Stimulated activated CD8-positive, alpha-beta memory T cell treated with anti-CD3 and anti-CD28 coated beads, Interleukin-4, amount 100 ng/mL, for 4 hours (primary cell): ENCODE measurements around the gene NADK.

Experiments
- DNase-seq, 2 donors: peaks; one replicate each; pipeline ENCODE4 v3.0.0-alpha.2; 2020; ENCODE audit warnings: low read depth in 2 of 2, low spot score in 1 of 2

Gene NADK

GRCh38 chr1:1786836-1787605, 8.8 kb upstream of the NADK start:
- DNase-seq = no peak

DNA sequence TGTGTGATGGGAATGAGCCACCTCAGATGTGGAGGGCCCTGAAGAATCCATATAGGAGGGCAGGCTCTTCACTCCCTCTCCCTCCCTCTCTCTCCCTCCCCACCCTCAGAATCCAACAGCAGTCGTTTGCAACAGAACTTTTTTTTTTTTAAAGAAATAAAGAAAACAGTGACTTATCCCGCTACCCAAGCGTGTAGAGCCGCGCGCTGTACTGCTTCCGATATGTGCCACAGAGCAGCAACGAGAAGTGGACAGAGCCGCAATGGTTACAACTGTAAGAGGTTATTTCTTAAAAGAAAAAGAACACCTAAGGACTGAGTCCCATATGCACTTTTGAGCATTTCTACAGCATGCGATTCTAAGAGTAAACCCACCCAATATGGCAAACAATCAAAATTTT, 7.4 kb upstream of the NADK start:
- DNase-seq = no peak

DNA sequence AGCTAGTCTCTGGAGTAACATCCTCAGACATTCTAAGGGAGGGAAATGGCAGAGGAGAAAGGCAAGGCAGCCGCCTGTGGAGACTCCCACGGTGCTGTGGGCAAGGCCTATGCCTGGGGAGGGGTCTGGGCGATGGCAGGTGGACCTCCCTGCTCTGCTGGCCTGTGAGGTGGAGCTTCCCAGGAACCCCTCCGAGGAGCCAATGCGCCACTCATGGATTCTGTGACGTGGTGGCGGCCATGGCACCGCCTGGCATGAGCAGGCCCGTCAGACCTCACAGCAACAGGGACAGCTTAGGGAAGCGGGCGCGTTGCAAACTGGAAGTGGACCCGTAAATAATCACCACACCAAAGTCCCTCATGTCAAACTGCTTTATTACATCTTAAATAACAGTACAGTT, 6.7 kb upstream of the NADK start:
- no peak for DNase-seq

DNA sequence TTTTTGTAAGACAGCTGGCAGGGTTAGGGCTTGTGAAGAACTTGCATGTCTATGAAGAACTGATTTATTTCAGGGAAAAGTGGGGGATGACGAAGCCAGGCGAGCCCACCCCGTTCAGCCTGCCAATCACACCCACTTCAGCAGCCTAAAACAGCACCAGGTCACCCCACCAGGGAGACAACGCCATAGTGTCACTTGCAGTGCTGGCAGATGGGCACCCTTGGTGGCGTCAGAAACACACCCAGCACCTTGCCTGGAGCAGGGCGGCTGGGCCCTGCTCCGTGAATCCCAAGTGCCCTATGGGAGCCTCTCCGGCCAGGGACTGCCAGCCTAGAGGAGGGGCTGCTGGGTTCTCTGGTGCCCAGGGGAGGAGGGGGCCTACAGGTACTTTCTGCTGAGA, 5.0 kb upstream of the NADK start:
- DNase-seq = no peak

DNA sequence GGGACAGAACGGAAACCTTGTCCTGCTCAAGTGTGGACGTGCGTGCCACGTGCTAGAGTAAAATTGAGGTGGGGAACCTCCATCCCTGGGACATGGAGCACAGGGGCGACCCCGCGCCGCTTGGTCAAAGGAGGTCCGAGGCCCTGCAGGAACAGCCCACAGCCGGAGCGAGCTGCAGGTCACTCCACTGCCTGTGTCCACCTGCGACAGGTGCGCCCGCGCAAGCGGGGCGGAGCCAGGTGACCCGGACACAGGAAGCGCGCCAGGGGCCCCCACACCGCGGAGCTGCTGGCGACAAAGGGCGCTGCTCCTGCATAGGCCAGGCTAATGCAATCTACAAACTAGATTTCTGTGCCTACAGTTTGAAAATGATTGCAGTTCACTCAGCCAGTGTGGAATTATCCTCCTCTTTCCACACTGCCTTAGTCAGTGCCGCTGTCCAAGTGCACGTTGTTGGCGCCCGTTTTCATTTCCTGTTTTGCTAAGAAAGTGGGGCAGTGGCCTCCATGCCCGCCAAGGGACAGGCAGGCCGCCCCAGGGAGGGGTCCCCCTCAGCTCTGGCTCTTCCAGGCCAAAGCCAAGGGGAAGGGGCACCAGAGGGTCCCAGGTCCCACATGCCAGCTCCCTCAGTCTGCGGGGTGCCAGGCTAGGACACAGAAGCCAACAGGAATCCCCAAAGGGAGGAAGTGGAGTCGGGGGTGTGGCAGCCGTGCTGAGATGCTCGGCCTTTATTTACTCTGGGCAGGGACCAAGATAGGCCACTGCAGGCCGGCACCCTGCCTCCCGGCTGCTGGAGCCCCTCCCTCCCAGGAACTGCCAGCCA, 4.3 kb upstream of the NADK start:
- DNase-seq = no peak

DNA sequence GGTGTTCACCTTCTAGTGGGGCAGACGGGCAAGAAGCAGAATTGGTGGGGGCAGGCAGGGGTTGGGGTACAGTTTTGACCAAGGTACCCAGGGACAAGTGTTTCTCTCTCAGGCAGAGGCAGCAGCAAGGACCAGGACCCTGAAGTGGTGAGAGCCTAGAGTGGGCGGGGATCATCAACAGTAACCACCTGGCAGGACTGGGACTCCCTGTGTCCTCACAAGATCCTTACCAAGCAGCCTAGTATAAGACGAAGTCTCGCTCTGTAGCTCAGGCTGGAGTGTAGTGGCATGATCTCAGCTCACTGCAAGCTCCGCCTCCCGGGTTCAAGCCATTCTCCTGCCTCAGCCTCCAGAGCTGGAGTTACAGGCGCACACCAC, 3.2 kb upstream of the NADK start:
- no peak for DNase-seq

GRCh38 chr1:1780598-1781525, 2.6 kb upstream of the NADK start:
- DNase-seq = no peak

- peak; percentile 17 to 32 for DNase-seq
Measured at GRCh38 chr1:1779691-1780597, 1.7 kb upstream of the NADK start.

GRCh38 chr1:1779320-1779675, 1.0 kb upstream of the NADK start:
- DNase-seq = no peak

GRCh38 chr1:1778663-1779319, 521 bp upstream of the NADK start:
- DNase-seq = peak; percentile 56 to 71

GRCh38 chr1:1777583-1777899, 729 bp downstream of the NADK start:
- DNase-seq = no peak

DNA sequence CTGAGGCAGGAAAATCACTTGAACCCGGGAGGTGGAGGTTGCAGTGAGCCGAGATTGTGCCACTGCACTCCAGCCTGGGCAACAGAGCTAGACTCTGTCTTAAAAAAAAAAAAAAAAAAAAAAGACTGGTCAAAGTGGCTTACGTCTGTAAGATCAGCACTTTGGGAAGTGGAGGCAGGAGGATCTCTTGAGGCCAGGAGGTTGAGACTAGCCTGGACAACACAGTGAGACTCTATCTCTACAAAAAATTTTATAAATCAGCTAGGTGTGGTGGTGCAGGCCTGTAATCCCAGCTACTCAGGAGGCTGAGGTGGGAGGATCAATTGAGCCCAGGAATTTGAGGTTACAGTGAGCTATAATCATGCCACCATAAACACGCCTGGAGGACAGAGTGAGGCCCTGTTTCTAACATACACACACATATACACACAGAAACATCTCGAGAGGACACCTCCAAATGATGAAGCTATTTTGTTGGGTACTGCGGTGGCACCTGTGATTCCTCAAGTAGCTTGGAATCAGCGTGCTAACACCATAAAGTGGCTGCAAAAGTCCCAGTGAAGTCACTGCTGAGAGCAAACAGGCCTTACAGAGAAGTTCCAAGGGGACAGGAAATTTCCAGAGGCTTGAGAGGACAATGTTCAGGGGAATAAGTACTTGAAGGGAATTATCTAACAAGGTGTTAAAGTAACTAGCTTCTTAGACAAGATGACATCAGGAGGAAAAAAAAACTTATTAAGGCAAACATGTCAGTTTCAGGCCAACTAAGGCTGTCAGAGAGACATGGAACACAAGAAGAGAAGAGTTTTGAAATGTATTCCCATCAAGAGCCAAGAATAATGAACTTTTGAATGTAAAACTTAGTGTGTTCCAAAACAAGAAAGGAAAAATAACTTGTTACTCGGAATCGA, 1.3 kb downstream of the NADK start:
- DNase-seq = no peak

DNA sequence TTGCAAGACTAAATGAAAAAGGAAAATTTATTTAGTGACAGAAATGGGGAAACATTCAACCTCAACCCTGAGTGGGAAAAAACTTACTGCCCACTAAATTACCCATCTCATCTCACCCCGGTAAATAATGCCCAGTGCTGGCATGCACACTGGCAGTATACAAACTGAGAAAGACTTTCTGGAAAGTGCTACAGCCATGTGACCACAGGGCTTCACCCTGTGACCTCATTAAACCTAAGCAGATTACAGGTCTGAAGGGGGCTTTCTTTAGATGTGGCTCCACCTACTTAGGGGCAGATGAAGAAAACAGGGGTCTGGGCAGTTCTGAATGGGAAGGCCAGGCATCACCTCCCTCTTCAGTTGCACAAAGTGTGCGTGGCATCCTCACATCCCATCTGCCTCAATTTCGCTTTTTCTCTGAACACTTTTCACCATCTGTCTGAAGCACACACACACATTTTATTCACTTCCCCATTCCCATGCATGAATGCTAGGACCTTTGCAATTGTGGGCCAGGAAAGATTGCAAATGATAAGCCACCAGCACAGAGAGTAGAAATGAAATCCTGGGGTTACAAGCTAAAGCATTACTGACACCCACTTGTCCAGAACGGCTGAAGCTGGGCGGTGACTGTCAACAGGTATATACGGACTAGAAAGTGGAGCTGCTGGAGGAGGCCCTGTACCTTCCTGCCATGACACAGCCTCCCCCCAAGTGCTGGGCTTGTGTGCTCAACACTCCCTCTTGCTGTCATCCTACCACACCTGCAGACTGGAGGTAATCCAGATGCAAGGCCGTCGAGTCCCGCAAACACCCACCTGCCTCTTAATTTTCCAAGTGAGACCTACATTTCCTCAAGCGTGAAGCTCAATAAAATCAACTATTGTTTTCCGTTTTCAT, 2.7 kb downstream of the NADK start:
- no peak for DNase-seq

- no peak for DNase-seq
Measured at GRCh38 chr1:1773874-1774273, 4.4 kb downstream of the NADK start.

DNA sequence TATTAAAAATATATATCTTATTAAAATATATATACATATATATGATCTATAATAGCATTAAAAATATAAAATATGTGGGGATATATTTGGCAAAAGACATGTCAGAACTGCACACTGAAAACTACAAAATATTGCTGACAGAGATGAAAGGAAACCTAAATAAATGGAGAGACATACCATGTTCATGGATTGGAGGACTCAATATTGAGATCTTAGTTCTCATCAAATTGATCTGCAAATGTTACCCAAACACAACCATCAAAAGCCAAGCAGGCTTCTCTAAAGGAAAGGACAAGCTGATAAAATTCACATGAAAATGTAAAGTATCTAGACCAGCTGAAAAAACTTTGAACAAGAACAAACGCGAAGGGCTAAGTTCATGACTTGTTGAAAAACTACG, 7.2 kb downstream of the NADK start:
- DNase-seq = no peak

GRCh38 chr1:1770102-1770501, 8.2 kb downstream of the NADK start:
- no peak for DNase-seq

- DNase-seq = no peak
Measured at GRCh38 chr1:1768249-1768992, 9.8 kb downstream of the NADK start.
